GM19240 (cell line): ENCODE results near the gene SYNC.
"Not testable (repeated sequence)": the region's sequence is repeated elsewhere in the genome, so short reads cannot be mapped to it uniquely, and the experiment has no call there.

Experiments used
- DNase-seq: peaks from one replicate; pipeline ENCODE4 v3.0.0; 2011; ENCODE audit warnings: low spot score; ENCODE audit not compliant: insufficient read length

Gene SYNC

DNA sequence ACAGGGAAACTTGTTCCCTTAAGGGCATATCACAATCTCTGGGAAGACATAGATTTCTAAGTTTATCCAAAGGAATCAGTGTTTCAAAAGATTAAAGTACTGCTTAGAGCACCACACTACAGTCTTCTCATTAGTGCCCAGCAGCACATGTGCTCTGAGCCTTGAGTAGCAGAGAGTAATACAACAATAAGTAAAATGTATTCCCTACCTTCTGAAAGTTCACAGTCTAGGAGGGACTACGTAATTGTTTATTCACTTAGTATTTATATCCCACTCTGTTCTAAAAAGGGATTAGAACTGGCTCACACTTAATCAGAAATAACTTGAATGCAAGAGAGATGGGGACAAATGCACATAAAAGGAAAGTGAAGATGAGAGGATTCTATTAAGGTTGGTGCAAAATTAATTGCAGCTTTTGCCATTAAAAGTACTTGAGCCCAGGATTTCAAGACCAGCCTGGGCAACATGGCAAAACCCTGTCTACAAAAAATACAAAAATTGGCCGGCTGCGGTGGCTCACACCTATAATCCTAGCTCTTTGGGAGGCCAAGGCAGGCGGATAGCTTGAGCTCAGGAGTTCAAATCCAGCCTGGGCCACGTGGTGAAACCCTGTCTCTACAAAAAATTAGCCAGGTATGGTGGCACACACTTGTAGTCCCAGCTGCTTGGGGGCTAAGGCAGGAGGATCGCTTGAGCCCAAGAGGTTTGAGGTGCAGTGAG is 9.0 kb downstream of the SYNC start:
- no peak for DNase-seq

DNA sequence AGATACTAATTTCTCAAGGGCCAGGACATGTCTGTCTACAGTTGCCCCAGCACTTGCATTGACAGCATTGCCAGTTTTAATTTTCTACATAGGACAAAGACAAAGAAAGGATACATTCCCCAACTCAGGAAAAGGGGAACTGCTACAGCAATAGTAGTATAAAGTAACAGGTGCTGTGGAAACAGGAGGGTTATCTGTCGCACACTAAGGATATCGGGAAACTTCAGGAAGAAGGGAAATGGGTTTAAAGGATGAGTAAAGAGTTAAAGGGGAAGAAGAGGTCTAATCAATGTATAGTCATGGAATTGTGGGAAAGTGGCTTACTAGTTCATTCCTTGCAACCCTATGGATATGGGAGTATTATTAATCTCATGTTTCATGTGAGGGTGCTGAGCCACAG is 16.2 kb downstream of the SYNC start:
- DNase-seq = no peak

DNA sequence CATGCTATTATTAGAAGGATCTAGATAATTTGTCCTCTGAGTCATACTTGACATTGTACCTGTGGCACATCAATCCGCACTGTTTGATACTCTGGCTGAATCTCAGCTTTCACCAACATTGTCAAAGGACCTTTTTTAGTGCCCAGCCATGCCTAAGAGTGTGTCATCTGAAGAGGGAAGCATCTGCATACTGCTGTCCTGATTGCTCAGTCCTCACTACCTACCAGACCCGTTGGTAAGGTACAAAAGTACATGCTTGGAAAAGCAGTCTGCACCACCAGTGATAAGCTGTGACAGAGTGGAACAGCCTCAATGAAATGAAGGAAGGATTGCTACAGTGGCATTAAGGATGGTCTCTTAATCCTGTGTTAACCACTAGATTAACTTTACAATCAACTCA is 17.1 kb downstream of the SYNC start:
- no peak for DNase-seq

DNA sequence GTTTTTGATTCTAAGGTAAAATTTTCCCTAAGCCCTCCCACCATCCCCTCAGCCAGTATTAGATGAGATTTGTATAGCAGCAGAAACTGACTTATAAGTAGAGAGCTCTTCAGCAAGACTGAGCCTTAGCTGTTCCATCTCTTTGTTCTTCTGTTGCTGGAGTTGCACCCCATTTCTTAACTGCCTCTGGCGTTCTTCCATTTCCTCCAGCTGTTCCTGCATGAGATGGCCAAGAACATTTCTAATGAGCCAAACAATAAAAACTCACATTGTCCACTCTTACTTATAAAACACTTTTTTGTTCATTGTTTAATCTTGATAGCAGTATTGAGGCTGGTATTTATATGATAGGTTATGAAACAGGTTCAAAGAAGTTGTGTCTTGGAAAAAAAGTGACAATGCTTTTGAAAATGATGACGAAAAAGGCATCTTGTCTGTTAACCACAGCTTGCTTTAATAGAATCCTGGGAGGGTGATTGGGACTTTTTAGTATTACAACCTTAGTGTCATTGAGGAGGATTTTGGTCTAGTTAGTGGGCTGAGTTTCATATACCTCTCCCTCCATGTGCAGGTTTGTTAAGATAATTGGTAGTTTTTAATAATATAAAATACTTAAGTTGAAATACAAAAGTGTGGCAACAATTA is 18.3 kb downstream of the SYNC start:
- DNase-seq = no peak

DNA sequence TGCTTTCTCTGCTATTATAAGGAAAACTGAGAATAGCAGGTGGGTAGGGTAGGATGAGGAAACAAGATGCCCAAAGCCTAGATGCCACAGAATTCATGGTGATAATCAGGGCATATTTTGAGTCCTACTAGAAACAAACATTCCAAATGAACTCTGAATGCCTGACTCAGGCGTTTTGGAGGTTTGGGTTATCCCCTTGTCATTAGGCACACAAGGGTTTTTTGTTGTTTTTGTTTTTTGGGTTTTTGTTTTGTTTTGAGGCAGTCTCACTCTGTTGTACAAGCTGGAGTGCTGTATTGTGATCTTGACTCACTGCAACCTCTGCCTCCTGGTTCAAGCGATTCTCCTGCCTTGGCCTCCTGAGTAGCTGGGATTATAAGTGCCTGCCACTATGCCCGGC is 19.2 kb downstream of the SYNC start:
- DNase-seq = no peak

DNA sequence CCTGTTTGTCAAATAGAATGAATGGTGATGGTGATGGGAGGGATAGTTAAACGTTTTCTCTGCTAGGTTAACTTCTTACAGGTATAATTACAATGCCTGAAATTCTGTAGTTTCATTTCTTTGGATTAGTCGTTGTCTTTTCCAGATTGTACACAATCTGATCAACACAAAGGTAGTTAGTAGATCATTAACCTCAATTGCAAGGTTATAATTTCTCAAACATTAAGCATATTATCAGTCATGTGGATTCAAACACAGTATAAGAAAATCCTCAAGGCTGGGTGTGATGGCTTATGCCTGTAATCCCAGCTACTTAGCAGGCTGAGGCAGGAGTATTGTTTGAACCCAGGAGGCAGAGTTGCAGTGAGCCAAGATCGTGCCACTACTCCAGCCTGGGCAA is 20.6 kb downstream of the SYNC start:
- DNase-seq = no peak

DNA sequence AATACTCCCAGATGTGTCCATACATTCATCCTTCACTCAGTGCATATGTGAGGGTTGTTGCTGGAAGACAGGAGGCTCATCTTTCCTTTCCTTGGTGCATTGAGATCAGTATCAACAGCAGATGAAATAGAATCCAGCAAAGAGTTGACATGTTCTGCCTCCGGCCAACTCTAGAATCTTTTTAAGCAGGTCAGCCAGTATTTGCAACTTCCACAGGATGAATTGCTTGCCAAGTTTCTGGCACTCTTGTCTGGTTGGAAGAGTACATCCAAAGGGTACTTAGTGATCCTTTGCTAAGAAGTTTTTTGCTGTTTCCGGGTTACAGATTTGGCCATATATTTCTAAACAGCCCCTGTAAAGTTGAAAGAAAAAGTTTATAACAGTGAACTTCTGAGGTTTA is 21.1 kb downstream of the SYNC start:
- DNase-seq = no peak

DNA sequence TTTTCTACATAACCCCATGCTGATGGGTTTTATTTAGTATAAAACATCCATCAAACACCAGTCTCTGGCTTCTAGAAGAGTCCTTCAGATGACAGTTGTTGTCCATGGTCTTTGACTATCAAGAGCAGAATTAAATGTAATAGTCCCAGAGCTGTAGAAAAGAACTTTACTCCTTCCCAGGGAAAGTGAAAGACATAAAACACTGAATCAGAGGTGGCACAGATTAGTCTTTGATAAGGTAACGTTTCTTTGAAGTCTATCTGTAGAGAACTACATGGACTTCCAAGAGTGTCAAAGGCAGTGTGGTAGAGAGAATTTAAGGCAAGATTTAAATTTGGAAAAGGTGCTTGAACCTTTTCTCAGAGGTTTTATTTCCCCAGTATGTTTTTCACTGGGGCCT is 21.9 kb downstream of the SYNC start:
- DNase-seq = no peak

DNA sequence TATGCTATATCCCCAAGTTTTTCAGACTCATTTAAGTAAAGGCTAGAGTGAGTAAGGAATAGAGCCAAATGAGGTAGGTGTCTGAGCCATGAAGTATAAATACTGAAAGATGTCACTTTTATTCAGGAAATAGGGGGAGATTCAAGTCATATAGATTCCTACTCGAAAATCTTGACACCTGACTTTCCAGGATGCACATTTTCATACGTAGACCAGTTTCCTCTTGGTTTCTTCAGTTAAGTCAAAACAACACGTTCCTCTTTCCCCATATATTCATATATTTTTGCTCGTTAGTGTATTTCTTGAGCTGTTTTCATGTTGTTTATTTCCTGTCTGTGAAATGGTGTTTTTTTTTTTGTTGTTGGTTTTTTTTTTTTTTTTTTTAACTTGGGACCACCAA is 22.6 kb downstream of the SYNC start:
- not testable (repeated sequence) for DNase-seq

DNA sequence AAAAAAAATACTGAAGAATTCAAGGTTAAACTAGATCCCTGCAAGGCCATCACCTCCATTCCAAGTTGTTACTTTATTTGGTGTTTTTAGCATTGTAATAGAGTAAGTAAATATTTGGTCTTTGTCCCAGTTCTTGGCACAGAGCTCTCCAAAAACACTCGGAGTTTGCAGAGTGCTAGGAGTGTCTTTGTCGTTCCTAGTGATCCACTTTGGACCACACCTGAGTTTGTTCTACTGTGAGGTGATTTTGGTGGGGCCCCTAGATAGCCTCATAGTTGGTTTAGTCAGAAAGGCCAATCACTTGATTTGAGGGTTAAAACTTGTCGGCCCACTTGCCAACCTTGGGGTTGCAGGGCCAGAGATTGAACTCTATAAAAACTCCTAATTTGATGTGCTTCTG is 25.6 kb downstream of the SYNC start:
- DNase-seq = no peak

DNA sequence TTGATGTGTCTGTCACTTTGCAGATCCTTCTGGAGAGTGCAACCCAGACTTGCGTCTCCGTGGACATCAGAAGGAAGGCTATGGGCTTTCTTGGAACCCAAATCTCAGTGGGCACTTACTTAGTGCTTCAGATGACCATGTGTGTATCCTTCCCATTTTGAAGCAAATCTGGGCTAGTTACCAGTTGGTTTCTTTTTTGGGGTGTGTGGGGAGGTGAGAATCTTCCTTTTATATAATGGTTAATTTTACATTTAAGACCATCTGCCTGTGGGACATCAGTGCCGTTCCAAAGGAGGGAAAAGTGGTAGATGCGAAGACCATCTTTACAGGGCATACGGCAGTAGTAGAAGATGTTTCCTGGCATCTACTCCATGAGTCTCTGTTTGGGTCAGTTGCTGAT is 33.9 kb downstream of the SYNC start:
- DNase-seq = not testable (repeated sequence)

DNA sequence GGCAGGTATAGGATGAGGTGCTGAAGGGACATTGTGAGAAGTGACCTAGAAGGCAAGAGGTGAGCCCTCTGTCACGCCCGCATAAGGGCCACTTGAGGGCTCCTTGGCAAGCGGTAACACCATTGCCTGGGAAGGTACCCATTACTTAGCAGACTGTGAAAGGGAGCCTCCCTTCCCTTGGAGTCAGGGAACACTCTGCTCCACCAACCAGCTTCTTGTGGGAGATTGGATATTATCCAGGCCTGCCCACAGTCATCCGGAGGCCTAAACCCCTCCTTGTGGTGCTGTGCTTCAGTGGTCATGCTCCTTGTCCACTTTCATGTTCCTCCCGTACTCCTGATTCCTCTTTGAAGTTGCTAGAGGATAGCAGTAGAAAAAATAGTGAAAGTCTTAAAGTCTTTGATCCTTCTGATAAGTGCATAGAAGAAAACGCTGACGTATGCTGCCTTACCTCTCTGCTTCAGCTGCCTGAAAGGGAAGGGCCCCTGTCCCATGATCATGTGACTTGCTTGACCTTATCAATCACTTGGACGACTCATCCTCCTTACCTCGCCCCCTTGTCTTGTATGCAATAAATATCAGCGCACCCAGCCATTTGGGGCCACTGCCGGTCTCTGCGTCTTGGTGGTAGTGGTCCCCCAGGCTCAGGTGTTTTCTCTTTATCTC is 35.5 kb downstream of the SYNC start:
- no peak for DNase-seq

DNA sequence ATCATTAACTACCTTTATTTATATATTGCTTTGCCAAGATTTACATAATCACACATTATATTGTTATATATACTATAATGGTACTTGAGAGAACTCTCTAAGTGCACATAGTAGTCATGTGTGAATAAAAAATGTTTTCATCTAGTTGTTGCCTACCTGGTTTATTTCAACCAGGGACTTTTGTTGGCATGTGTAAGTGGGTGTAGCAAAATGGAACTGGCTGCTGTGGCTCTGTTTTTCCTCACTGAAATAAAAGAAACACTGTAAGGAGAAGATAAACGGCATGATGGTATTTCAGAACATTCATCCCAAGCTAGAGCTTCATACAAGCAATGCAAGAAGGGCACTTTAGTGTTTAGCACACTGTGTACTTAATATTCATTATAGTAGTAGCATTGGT is 36.7 kb downstream of the SYNC start:
- DNase-seq = no peak

DNA sequence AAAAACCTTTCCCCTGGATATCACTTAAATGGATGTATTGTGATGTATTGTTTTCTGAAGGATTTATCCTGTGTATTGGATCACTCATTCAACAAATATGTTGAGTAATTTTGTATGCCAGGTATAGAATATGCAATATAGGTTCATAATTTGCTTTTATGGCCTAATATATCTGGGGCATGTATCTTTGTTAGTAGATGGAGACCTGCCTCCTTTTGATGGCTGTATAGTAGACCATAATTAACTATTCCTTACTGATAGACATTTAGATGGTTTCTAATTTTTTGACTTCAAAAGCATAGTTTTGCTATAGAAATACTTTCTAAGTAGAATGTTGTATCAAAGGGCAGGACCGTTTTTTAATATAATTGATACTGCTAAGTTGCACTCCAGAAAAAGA is 43.0 kb downstream of the SYNC start:
- DNase-seq = no peak

DNA sequence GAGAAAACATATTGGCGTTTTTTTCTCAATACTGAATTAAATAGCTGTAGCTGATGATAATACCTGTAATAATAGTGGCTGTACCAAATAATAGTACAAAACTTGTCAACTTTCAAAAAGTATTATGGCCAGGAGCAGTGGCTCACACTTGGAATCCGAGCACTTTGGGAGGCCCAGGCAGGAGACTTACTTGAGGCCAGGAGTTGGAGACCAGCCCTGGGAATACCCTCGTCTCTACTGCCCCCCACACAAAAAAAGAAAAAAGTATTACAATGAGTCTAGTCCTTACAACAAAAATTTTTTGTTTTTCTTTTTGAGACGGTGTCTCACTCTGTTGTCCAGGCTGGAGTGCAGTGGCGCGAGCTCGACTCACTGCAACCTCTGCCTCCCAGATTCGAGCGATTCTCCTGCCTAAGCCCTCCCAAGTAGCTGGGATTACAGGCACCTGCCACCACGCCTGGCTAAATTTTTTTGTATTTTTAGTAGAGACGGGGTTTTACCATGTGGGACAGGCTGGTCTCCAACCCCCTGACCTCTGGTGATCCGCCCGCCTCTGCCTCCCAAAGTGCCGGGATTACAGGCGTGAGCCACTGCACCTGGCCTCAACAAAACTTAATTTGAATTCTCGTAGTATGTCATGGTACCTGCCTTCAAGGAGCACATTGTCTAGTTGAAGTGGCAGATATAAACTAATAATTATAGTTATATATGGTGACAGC is 50.2 kb downstream of the SYNC start:
- no peak for DNase-seq

DNA sequence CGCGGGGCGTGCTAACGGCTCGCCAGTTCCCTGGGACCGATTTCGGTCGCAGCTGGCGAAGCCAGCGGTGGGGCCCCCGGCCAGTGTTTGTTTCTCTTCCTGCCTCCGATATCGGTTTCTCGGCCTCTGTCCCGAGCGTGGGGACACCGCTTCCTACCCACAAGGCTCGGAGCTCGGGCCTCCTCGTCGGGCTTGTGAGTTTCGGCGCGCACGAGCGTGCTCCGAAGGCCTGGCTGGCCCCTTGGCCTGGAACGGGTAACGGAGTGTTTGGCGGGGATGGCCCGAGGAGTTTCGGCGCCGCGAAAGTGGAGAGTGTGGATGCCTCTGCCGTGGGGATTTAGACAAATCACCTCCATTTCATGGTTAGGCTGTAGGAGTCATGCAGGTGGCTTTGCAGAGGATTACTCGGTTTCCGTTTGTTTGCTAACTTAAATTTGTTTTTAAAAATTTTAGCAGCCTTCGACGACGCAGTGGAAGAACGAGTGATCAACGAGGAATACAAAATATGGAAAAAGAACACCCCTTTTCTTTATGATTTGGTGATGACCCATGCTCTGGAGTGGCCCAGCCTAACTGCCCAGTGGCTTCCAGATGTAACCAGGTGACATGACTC is 51.0 kb downstream of the SYNC start:
- peak; percentile 8 for DNase-seq

DNA sequence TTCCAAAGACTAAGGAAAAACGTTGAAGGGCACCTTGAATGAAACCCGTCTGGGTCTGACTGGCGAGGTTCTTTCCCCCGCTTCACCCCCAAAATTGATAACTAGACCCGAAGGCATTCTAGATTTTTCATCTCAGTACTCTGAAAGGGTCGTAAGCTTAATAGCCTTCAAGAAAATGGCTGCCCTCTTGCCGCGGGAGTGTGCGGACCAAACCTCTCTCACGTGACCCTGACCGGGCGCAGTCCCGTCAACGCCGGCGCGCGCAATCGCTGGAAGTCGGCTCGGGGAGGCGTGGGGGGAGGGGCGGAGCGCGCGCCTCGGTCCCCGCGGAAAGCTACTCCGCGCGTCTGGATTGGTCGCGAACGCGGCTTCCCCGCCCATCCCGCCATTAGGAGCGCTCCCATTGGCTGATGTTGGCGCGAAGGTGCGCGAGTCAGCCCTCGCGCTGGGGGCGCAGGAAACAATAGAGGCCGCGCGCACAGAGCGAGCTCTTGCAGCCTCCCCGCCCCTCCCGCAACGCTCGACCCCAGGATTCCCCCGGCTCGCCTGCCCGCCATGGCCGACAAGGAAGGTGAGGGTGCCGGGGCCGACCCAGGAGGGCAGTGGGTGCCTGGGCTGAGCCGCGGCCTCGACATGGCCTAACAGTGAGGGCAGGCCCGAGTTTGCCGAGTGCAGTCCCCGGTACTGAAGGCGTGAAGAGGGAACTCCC is 51.7 kb downstream of the SYNC start, which contains the start of gene RBBP4:
TSS of gene RBBP4 (plus strand) at position 457 of the 709 bp plus-strand sequence. CDS start at position 556, 99 bp downstream.
- DNase-seq = peak; percentile 79

DNA sequence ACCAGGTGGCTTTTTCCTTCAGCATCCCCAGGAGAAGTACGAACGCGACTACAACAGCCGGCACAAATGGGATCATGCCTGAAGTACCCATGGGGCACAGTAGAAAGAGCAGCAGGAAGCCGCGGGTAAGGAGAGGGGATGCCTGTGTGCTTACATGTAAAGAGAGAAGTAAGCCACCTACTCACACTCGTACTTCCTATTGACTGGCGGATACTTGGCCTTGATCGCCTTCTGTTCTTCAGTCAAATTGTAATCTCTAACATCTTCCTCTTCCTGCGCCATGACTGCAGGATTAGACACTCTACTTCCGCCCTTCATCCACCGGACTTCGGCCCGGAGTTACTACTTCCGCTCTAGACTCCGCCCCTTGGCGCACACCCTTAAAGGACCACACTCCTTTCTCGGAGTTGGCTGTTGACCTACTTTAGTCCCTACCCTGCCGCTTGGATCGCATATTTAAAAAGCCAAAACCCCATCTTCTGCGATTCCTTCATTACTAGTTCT is 52.3 kb downstream of the SYNC start, which contains the start of gene ZBTB8OS:
TSS of gene ZBTB8OS (minus strand) at position 303 of the 504 bp plus-strand sequence. CDS start at position 282, 21 bp downstream.
- peak; percentile 75 for DNase-seq

DNA sequence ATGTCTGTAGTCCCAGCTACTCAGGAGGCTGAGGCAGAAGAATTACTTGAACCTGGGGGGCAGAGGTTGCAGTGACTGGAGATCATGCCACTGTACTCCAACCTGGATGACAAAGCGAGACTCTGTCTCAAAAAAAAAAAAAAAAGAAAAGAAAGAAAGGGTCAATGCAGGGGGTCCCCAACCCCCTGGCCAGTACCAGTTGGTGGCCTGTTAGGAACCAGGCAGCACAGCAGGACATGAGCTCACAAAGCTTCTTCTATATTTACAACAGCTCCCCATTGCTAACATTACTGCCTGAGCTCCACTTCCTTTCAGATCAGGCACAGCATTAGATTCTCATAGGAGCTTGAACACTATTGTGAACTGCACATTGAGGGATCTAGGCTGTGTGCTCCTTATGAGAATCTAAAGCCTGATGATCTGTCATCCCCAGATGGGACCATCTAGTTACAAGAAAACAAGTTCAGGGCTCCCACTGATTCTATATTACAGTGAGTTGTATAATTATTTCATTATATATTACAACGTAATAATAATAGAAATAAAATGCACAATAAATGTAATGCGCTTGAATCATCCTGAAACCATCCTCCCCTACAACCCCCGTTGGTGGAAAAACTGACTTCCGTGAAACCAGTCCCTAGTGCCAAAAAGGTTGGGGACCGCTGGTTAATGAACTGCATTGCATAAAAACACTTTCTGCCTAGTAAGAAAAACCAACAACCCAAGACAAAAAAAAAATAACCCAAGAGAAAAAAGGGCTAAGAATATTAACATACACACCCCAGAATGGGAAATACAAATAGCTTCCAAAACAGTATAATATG is 55.0 kb downstream of the SYNC start:
- DNase-seq = no peak

DNA sequence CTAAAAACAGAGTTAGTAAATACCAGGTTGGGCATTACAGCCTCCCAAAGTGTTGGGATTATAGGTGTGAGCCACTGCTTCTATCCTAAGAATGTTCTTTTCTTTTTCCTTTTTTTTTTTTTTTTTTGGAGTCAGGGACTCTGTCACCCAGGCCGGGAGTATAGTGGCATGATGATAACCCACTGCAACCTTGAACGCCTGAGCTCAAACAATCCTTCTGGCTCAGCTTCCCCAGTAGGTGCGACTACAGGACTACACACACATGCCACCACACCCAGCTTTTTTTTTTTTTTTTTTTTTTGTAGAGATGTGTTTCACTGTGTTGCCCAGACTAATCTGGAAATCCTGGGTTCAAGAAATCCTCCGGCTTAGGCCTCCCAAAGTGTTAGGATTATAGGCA is 58.1 kb downstream of the SYNC start:
- DNase-seq = no peak
